ENCODE data around the gene MB21D2. TPM values are rescaled to one million over a fixed set of nuclear protein-coding genes. Genes with fewer than 3 reads are reported as not detected.
"Not testable (repeated sequence)": the region's sequence is repeated elsewhere in the genome, so short reads cannot be mapped to it uniquely, and the experiment has no call there.

Gene MB21D2
- total RNA-seq, 2 experiments from 2014 or later = 6.6 to 7.7 TPM

DNA sequence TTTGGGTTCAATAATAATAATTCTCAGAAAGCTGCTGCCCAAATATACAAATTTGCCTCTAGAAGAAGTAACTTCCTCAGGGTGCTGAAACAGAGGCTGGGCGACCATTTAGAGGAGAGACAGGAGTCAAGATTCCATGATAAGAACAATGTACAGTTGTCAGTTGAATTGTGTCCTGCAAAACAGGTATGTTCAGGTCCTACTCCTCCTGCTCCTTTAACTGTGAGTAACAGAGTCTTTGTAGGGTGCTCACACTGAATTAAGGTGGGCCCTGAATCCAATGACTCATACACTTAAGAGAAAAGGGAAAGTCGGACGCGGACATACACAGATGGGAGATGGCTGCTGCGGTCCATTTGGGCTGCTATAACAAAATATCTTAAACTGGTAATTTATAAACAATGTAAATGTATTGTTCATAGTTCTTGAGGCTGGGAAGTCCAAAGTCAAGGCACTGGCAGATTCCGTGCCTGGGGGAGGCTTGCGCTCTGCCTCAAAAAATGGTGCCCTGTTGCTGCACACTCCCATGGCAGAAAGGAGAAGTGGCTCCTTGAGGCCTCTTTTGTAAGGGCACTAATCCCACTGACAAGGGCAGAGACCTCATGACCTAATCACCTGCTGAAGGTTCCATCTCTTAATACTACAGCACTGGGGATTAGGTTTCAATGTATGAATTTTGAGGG lies 55.1 kb downstream of the MB21D2 start:
- no peaks in the 10 kb centered on the region for H3K27me3 Mint-ChIP-seq

DNA sequence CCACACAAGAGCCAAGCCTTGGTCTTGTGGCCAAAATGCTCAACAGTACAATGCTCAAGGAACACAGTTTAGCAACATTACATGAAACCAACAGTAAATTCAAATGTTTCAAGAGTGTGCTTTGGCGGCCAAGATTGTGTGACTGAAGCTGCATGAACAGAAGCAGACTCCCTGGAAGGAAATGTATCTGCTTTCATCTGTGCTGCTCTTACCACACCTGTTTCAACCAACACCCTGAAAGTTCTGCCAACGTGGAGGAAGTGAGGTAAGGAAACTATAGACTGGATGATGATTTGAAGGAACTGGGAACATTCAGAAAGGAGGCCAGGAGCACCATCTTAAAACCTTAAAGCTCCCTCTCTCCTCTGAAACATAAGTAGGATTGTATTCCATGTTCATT lies 55.7 kb downstream of the MB21D2 start:
- Mint-ChIP-seq H3K36me3 (ENCODE audit: low read depth) (peaks cover 2% of the 10 kb centered on the region), H3K4me1 (peaks cover 26% of the 10 kb centered on the region), H3K4me3 (no peak overlapping the region), H3K27ac (peak overlapping the region; percentile 76), H3K9me3 (no peaks in the 10 kb centered on the region), H3K27me3 (no peaks in the 10 kb centered on the region)
- DNase-seq = peak; percentile 14
- ChIA-PET POLR2A (no interaction called here), CTCF (no interaction called here)

More for the DNA sequence above, 55.1 kb downstream of the MB21D2 start:
- no peak overlapping the region for H3K27ac Mint-ChIP-seq
- H3K36me3 Mint-ChIP-seq (ENCODE audit: low read depth) = peaks cover 2% of the 10 kb centered on the region
- peaks cover 26% of the 10 kb centered on the region for H3K4me1 Mint-ChIP-seq
- ChIA-PET POLR2A (no interaction called here), CTCF (no interaction called here)
- no peaks in the 10 kb centered on the region for H3K9me3 Mint-ChIP-seq
- DNase-seq = no peak
- H3K4me3 Mint-ChIP-seq = no peak overlapping the region

DNA sequence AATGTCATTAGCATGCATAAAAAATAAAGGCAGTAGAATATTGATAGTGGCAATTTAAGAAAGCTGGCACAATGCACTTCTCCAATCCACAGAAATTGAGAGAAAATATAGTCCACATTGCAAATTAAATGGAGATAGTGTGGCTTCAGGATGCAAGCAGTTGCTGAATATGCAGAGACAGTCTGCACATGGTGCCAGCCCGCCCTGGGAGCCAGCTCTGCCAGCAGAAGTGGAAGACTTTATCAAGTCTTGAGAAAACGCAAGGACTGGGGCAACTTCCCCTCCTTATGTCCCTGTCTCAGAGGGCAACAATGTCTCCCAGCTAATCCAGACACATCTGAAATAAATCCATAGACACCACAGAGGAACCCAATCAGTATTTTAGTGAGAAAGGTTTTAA lies 57.2 kb downstream of the MB21D2 start:
- Mint-ChIP-seq H3K36me3 (ENCODE audit: low read depth) (peaks cover 2% of the 10 kb centered on the region), H3K4me3 (no peak overlapping the region), H3K9me3 (no peaks in the 10 kb centered on the region), H3K27me3 (no peaks in the 10 kb centered on the region), H3K4me1 (peaks cover 27% of the 10 kb centered on the region), H3K27ac (no peak overlapping the region)
- no peak for DNase-seq
- ChIA-PET CTCF (interaction anchor here (1.2 kb wide), 1 partner anchor 12 kb away, joined by 3 read pairs; no protein-coding TSS in a partner anchor), POLR2A (no interaction called here)

DNA sequence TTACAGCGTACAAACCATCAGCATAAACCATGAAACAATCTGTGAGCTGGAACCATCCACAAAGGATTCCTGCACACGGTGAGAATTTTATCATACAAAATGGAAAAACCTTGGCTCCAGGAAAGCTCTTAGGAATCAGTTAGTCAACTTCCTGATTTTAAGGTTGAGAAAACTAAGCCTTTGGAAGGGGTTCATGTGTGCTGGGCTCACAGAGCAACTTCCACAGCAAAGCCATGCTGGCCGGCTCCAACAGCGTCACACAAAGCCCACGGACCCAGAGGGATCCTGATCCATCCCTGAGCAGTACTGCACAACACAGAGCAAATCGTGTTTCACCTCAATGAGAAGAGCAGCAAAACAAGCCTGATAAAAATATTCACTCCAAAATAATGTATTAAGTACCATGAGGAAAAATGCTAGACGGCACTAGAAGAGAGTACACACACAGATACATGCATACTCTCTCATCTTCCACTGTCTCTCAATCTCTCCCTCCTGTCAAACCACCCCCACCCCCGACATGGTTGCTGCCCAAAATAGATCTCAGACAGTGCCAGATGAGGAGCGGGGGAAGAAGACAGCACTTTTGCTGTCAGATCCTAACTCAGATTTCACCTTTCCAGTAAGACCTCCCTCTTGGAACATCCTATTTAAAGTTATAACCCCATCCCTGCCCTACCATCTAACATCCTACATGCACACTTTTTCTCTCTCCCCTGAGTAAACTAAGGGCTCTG lies 58.6 kb downstream of the MB21D2 start:
- ChIA-PET CTCF (no interaction called here), POLR2A (no interaction called here)
- no peak for DNase-seq
- Mint-ChIP-seq H3K36me3 (ENCODE audit: low read depth) (peaks cover 2% of the 10 kb centered on the region), H3K4me1 (peaks cover 20% of the 10 kb centered on the region), H3K4me3 (no peak overlapping the region), H3K27me3 (no peaks in the 10 kb centered on the region), H3K27ac (no peak overlapping the region), H3K9me3 (no peaks in the 10 kb centered on the region)

DNA sequence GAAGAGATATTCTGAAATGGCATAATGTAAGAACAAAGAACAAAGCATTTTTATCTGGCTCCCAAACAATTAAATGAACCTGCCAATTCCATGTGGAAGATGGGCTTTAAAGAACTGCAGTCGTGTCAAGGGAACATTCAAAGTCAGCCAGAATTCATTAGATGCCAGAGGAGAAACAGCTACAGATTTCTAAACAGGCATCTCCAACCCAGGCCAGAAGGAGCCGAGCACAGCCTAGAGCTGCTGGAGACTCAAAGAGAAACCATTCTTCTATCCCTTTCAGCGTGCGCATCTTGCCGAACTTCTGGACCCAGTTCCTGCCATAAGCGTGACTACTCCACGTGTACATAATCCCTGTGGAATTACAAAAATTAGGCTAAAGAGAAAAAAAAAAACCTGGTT lies 60.4 kb downstream of the MB21D2 start:
- Mint-ChIP-seq H3K27ac (no peak overlapping the region), H3K36me3 (ENCODE audit: low read depth) (no peaks in the 10 kb centered on the region), H3K27me3 (no peaks in the 10 kb centered on the region), H3K9me3 (no peaks in the 10 kb centered on the region), H3K4me1 (peaks cover 21% of the 10 kb centered on the region), H3K4me3 (no peak overlapping the region)
- ChIA-PET POLR2A (no interaction called here), CTCF (no interaction called here)
- DNase-seq = no peak

DNA sequence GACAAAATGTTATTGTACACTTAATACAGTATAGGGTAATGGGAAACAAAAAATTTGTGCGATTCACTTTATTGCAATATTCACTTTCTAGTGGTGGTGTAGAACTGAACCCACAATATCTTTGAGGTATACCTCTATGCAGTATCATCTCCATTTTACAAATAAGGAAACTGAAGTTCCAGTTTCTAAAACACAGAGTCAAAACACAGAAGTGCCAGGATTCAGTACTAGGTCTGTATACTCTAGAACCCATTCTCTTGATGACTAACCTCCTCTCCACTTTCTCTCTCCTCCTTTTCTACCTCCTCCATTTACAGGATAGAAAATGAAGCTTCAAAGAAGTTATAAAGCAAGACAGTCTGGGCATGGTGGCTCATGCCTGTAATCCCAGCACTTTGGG lies 62.2 kb downstream of the MB21D2 start:
- DNase-seq = no peak
- H3K4me3 Mint-ChIP-seq = no peak overlapping the region
- H3K27me3 Mint-ChIP-seq = no peaks in the 10 kb centered on the region
- H3K36me3 Mint-ChIP-seq (ENCODE audit: low read depth) = no peaks in the 10 kb centered on the region
- no peaks in the 10 kb centered on the region for H3K9me3 Mint-ChIP-seq
- CTCF ChIA-PET = no interaction called here
- POLR2A ChIA-PET = no interaction called here
- H3K4me1 Mint-ChIP-seq = peaks cover 26% of the 10 kb centered on the region
- H3K27ac Mint-ChIP-seq = no peak overlapping the region

DNA sequence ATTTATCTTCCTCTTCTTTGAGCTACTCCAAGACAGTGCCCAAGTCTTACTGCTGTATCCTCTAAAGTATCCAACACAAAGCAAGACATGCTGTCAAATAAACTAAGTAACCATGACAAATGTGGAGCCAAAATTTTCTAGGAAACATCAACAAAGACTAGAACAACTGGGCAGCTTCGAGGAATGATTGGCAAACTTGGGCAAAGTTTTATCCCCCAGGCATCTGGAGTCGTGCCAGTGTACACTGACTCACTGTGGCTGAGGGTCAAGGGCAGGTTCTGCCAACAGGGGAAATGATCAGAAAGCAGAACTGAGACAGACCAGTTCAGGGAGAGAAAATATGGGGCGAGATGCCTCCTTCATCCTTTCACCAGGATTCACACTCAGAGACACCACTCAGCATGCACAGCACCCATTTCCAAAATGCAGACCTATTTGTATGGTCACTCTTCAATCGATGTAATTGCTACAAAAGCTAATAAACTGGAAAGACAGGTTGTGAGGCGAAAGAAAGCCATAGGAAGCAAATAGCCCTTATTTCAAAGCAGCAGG lies 65.8 kb downstream of the MB21D2 start:
- H3K4me1 Mint-ChIP-seq = peaks cover 29% of the 10 kb centered on the region
- CTCF ChIA-PET = interaction anchor here (1.1 to 1.8 kb wide), 3 partner anchors 9 to 37 kb away, joined by 3 to 4 read pairs (median 4); no protein-coding TSS in a partner anchor
- H3K9me3 Mint-ChIP-seq = no peaks in the 10 kb centered on the region
- H3K36me3 Mint-ChIP-seq (ENCODE audit: low read depth) = no peaks in the 10 kb centered on the region
- H3K4me3 Mint-ChIP-seq = no peak overlapping the region
- peaks cover 3% of the 10 kb centered on the region for H3K27me3 Mint-ChIP-seq
- POLR2A ChIA-PET = no interaction called here
- no peak for DNase-seq
- peak overlapping the region; percentile 27 for H3K27ac Mint-ChIP-seq

DNA sequence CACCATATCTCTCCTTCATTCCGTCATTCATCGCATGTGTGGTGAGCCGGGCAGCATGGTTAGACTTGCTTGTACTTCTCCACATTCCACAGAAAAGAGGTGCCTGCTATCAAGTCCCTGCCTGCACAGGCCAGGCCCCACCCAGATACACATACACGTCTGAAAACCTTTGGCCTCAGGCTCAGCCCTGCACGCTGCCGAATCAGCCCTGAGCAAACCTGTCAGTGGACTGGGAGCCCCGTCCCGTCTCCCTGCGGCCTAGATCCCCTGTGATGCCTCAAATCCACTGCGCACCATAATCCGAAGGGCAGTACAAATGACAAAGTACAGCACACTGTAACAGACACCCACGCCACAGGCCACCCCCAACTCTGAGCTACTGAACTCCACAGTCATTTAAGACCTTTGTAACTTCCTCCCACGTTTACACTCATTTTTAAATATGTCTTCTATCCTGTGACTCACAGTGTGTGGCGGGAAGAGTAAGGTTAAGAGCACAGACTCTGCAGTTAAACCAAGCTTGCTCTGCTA lies 67.1 kb downstream of the MB21D2 start:
- Mint-ChIP-seq H3K9me3 (no peaks in the 10 kb centered on the region), H3K4me1 (peaks cover 34% of the 10 kb centered on the region), H3K4me3 (no peak overlapping the region), H3K27ac (peak overlapping the region; percentile 60), H3K27me3 (peaks cover 3% of the 10 kb centered on the region), H3K36me3 (ENCODE audit: low read depth) (no peaks in the 10 kb centered on the region)
- POLR2A ChIA-PET = no interaction called here
- DNase-seq = peak; percentile 9
- CTCF ChIA-PET = interaction anchor here (0.9 to 1.6 kb wide), 4 partner anchors 9 to 38 kb away, joined by 3 to 8 read pairs (median 4); no protein-coding TSS in a partner anchor

DNA sequence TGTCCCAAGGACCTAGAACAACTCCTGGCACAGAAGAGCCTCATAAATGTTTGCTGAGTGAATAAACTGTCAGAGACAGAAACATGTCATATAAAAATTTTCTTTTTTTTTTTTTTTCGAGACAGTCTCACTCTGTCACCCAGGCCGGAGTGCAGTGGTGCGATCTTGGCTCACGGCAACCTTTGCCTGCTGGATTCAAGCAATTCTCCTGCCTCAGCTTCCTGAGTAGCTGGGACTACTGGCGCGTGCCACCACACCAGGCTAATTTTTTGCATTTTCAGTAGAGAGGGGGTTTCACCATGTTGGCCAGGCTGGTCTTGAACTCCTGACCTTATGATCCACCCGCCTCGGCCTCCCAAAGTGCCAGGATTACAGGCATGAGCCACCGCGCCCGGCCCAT lies 67.8 kb downstream of the MB21D2 start:
- H3K27ac Mint-ChIP-seq; H3K27me3 Mint-ChIP-seq; H3K36me3 Mint-ChIP-seq (ENCODE audit: low read depth); POLR2A ChIA-PET; DNase-seq; H3K9me3 Mint-ChIP-seq; H3K4me3 Mint-ChIP-seq: not testable (repeated sequence)
- CTCF ChIA-PET = interaction anchor here (1.4 to 1.6 kb wide), 2 partner anchors 9 to 18 kb away, joined by 3 to 8 read pairs; no protein-coding TSS in a partner anchor
- H3K4me1 Mint-ChIP-seq = peaks cover 34% of the 10 kb centered on the region

DNA sequence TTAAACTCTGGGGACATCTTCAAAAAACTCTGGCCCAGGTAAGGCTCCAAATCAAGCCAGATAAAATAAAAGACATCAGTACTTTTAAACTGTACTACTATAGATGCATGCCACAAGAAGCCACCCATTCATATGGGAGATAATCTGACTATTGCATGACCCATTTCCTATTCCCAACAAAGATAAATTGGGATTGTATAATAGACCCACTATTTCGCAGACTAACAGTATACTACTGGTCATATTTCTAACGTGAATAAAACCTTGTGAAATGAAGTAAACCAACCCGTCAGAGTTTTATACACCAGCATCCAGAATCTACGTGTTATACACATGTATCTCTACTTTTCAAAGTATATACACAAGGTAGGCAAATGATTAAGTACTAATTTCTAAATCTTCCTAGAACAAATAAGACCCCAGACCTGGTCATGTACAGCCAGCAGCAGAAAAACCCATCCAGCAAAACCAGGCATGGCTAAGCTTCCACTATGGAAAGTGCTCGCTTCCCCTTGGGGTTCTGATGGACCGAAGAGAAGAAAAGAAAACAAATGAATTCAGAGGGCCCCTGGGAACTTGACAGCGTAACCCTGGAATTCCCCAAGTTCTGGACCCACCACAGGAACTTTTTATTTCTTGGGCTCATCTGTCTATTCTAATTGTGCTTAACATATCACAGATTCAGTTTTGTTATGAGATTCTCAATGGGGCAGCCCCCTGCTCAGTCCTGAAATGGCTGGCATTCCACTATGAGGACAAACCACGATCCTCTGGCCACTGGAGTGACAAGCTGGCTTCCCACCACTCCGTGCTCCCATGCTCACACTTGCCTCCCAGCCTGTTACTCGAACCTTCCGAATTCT lies 69.1 kb downstream of the MB21D2 start:
- no peak overlapping the region for H3K27ac Mint-ChIP-seq

DNA sequence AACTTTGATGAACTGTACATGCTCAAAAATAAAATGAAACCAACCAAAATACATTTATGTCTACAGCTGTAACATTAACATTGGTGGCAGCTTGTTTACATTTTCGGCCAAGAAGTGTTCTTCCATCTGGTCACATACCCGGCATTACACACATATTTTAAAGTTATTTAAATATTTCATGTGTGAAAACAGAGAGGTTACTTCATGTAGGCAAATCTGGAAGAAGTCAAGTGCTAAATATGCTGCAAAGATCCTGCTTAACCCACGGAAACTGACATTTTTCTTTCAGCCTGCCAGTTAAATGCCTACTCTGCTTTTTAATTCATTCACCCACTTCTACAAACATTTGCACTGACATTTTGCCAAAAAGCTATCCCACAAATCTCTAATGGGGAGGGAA lies 69.7 kb downstream of the MB21D2 start:
- Mint-ChIP-seq H3K36me3 (ENCODE audit: low read depth) (no peaks in the 10 kb centered on the region), H3K27me3 (peaks cover 6% of the 10 kb centered on the region), H3K4me1 (peaks cover 31% of the 10 kb centered on the region), H3K27ac (no peak overlapping the region), H3K9me3 (no peaks in the 10 kb centered on the region), H3K4me3 (no peak overlapping the region)
- POLR2A ChIA-PET = no interaction called here
- CTCF ChIA-PET = no interaction called here
- DNase-seq = no peak

More for the DNA sequence above, 69.1 kb downstream of the MB21D2 start:
- no peaks in the 10 kb centered on the region for H3K9me3 Mint-ChIP-seq
- POLR2A ChIA-PET = no interaction called here
- no peaks in the 10 kb centered on the region for H3K36me3 Mint-ChIP-seq (ENCODE audit: low read depth)
- DNase-seq = no peak
- CTCF ChIA-PET = interaction anchor here (1.0 kb wide), 1 partner anchor 22 kb away, joined by 4 read pairs; no protein-coding TSS in a partner anchor
- no peak overlapping the region for H3K4me3 Mint-ChIP-seq
- peaks cover 6% of the 10 kb centered on the region for H3K27me3 Mint-ChIP-seq
- peaks cover 34% of the 10 kb centered on the region for H3K4me1 Mint-ChIP-seq

DNA sequence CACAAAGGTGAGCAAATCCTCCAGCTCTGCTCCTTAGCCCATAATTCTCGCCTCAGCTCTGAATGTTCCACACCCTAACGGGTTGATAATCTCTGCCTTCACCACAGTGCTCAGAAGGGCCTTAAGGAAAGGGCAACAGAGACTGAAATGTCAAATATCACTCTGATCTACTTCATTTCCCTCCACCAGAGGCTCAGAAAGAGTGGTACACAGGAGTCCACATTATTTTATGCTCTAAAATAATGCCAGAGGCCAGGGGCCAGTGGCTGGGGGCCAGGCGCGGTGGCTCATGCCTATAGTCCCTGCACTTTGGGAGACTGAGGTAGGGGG lies 72.2 kb downstream of the MB21D2 start:
- Mint-ChIP-seq H3K27me3 (peaks cover 11% of the 10 kb centered on the region), H3K4me3 (no peak overlapping the region), H3K9me3 (no peaks in the 10 kb centered on the region), H3K4me1 (peaks cover 15% of the 10 kb centered on the region), H3K36me3 (ENCODE audit: low read depth) (no peaks in the 10 kb centered on the region), H3K27ac (no peak overlapping the region)
- POLR2A ChIA-PET = no interaction called here
- no peak for DNase-seq
- CTCF ChIA-PET = no interaction called here

Measured in activated CD4-positive, alpha-beta T cell treated with anti-CD3 and anti-CD28 coated beads, Interleukin-2, amount 10 ng/mL, durations not matched to agents 7 days and 5 days (primary cell).